Heart right ventricle (tissue), 16 donors: ENCODE measurements around the gene FNDC10. TPM values are rescaled to one million over a fixed set of nuclear protein-coding genes. Genes with fewer than 3 reads are reported as not detected.

Source experiments
- ATAC-seq, 8 donors: fragments of 200-7000 bp; cut with Tn5 transposase; one replicate each; pipeline ENCODE4 v1.9.1; 2020; ENCODE audit warnings: mild to moderate bottlenecking in 8 of 8, moderate library complexity in 8 of 8, moderate number of reproducible peaks in 1 of 8
- DNase-seq, 2 donors: peaks; one replicate each; pipeline ENCODE4 v3.0.0-alpha.2; 2020
- H3K27ac ChIP-seq, 10 donors: fragments of 200-600 bp; sonication (generic) in 2 of 10; one replicate each; pipeline versions ENCODE4 v1.5.0 to v1.8.0; 2020 to 2022; ENCODE audit warnings: mild to moderate bottlenecking in 3 of 10
- H3K27me3 ChIP-seq, 7 donors: fragments of 200-600 bp; one replicate each; pipeline ENCODE4 v1.8.0; 2021 to 2022; ENCODE audit warnings: mild to moderate bottlenecking in 2 of 7
- H3K36me3 ChIP-seq, 9 donors: fragments of 200-600 bp; sonication (generic) in 1 of 9; one replicate each; pipeline versions ENCODE4 v1.5.0 to v1.8.0; 2020 to 2022; ENCODE audit warnings: mild to moderate bottlenecking in 2 of 9
- H3K4me1 ChIP-seq, 9 donors: fragments of 200-600 bp; sonication (generic) in 1 of 9; one replicate each; pipeline versions ENCODE4 v1.5.0 to v1.8.0; 2020 to 2022; ENCODE audit warnings: mild to moderate bottlenecking in 4 of 9
- H3K4me3 ChIP-seq, 10 donors: fragments of 200-600 bp; sonication (generic) in 2 of 10; one replicate each; pipeline versions ENCODE4 v1.5.0 to v1.8.0; 2020 to 2022; ENCODE audit warnings: mild to moderate bottlenecking in 7 of 10, moderate library complexity in 2 of 10
- H3K9me3 ChIP-seq, 11 donors: fragments of 200-600 bp in 10 of 11; sonication (generic) in 2 of 11; one replicate each; pipeline versions ENCODE4 v1.5.0 to v1.8.0; 2013 to 2022; ENCODE audit warnings: mild to moderate bottlenecking in 2 of 11, control low read depth in 1 of 11, moderate library complexity in 1 of 11
- CTCF ChIP-seq, 9 donors: fragments of 200-600 bp; sonication (generic) in 2 of 9; IDR thresholded peaks; one replicate each; pipeline versions ENCODE4 v1.5.0 to v1.8.0; 2021 to 2022; ENCODE audit warnings: antibody characterized with exemption in 9 of 9, mild to moderate bottlenecking in 5 of 9, moderate library complexity in 1 of 9
- WGBS, 2 donors: extraction: QIAGEN DNeasy Blood & Tissue Kit; methylation state at CpG; one replicate each; pipeline ENCODE4 v1.1.7; 2013; ENCODE audit warnings: inconsistent platforms in 1 of 2; 5-methylcytosine and 5-hydroxymethylcytosine counted together
- intact Hi-C, 10 donors: fragments of 100-400 bp; cut with DNase I; formaldehyde crosslinking; loops; one replicate each; pipeline versions ENCODE4 v1.11.1 to v1.14.2; 2022
- polyA plus RNA-seq, 2 donors: library from polyadenylated mRNA; stranded (reverse); fragments of 200-250 nt; gene quantifications; one replicate each; pipeline ENCODE4 v1.2.3, GENCODE V29; 2013
- total RNA-seq, 10 donors: library from RNA; stranded (reverse); fragmentation: NEBNext Ultra II Directional in 3 of 10; extraction: Animal tissue kit (Norgen Biotek cat#: 25700) in 3 of 10; gene quantifications; one replicate each; pipeline versions ENCODE4 v1.2.1 to v1.2.4, GENCODE V29; 2021 to 2023
- donor health status: Arrhythmogenic right ventricular cardiomyopathy.
- donor health status: ischemic (EF 13 %, LVEDD 7.1; RV severe dilation, severe dysfunction).
- donor health status: healthy with polysubstance abuse.
- donor health status: DM: no; HTN: yes; CAD: no.
- donor health status: DM: no; HTN: no; CAD: no.
- donor health status: ischemic (EF 25% LVEDD 6.9; RV normal size, moderate dysfunction).
- donor health status: ischemic (EF 25% LVEDD 5.7; RV mildly dilated, moderate dysfunction).
- donor health status: healthy.
- donor health status: DM: yes; HTN: yes; CAD: no.
- donor health status: Ischemic cardiomyopathy.
- donor health status: ischemic (EF 35%, LVEDD 5.7; RV mildly dilated, moderate dysfunction).
- donor health status: nonischemic (EF 11% LVEDD 7.7; RV severe dilation, severe dysfunction).
- donor health status: DM: yes; HTN: yes; CAD: no.
- donor health status: PGD.
- donor health status: ischemic (EF 29% LVEDD 5.4; RV normal size, mild dysfunction).
- donor health status: nonischemic (EF 23%, LVEDD 6.1; RV moderate dilation, normal function).

Gene FNDC10
- total and polyA plus RNA-seq, 12 donors, result 0.66 to 5.9 (median 2.3) TPM

DNA sequence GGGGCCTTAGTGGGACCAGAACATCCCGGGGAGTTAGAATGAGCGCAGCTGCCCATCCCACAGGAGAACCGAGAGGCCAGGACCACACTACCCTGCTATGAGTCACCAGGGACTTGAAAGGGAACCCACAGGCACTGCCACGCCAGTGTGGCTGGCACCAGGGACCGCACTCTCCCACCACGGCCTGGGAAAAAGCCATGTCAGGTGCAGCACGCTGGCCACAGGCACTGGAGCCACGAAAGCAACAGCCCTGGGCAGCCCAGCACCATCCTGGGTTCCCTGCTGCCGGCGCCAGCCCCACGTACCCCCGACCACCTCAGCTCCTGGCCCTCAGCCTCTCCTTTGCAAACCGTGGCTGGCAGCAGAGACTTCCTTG, 45.4 kb downstream of the FNDC10 start:
- H3K4me3 ChIP-seq, result no peak overlapping the region
- intact Hi-C loops, result no loop called here
- peaks cover 0 to 31% (median 14%) of the 10 kb centered on the region in 9 donors for H3K4me1 ChIP-seq
- peak overlapping the region in 1 of 10 donors; percentile 7 for H3K27ac ChIP-seq
- no peaks in the 10 kb centered on the region for H3K9me3 ChIP-seq
- H3K36me3 ChIP-seq, result peaks cover 0 to 12% (median 0%) of the 10 kb centered on the region in 9 donors
- no peak for DNase-seq
- no peaks in the 10 kb centered on the region for H3K27me3 ChIP-seq
- TF ChIP-seq CTCF (IDR thresholded peaks at IDR 0.05), result no peak
- ATAC-seq, result peak in 2 of 8 donors; percentile 2 to 8
- 79 to 82% methylated on average over 13 of the region's 13 CpGs for WGBS, 2 donors

GRCh38 chr1:1553821-1554494, 46.0 kb downstream of the FNDC10 start:
- 89 to 90% methylated on average over 35 of the region's 35 CpGs for WGBS, 2 donors
- no peak overlapping the region for H3K27ac ChIP-seq
- no peak for ATAC-seq

GRCh38 chr1:1552263-1552639, 47.7 kb downstream of the FNDC10 start:
- Histone ChIP-seq H3K4me1 (peaks cover 0 to 31% (median 14%) of the 10 kb centered on the region in 9 donors), H3K27me3 (no peaks in the 10 kb centered on the region), H3K27ac (no peak overlapping the region), H3K4me3 (no peak overlapping the region), H3K36me3 (peaks cover 0 to 21% (median 0%) of the 10 kb centered on the region in 9 donors), H3K9me3 (no peaks in the 10 kb centered on the region)
- TF ChIP-seq CTCF (IDR thresholded peaks at IDR 0.05), result no peak
- ATAC-seq (no peak), DNase-seq (no peak)
- WGBS, 2 donors, result 87 to 89% methylated on average over 10 of the region's 10 CpGs
- intact Hi-C loops, result no loop called here

More at GRCh38 chr1:1553821-1554494, 46.0 kb downstream of the FNDC10 start:
- no peak overlapping the region for H3K4me3 ChIP-seq
- H3K36me3 ChIP-seq, result peaks cover 0 to 11% (median 0%) of the 10 kb centered on the region in 9 donors
- intact Hi-C loops, result no loop called here
- no peaks in the 10 kb centered on the region for H3K27me3 ChIP-seq
- H3K9me3 ChIP-seq, result no peaks in the 10 kb centered on the region
- TF ChIP-seq CTCF (IDR thresholded peaks at IDR 0.05), result no peak
- DNase-seq, result no peak
- peaks cover 0 to 31% (median 14%) of the 10 kb centered on the region in 9 donors for H3K4me1 ChIP-seq

GRCh38 chr1:1551524-1552262, 48.2 kb downstream of the FNDC10 start:
- Histone ChIP-seq H3K36me3 (peaks cover 0 to 22% (median 0%) of the 10 kb centered on the region in 9 donors), H3K27me3 (no peaks in the 10 kb centered on the region), H3K4me1 (peaks cover 0 to 31% (median 14%) of the 10 kb centered on the region in 9 donors), H3K27ac (peak overlapping the region in 2 of 10 donors; percentile 22 to 46), H3K9me3 (no peaks in the 10 kb centered on the region), H3K4me3 (no peak overlapping the region)
- no peak for TF ChIP-seq CTCF (IDR thresholded peaks at IDR 0.05)
- 90 to 91% methylated on average over 33 of the region's 33 CpGs for WGBS, 2 donors
- intact Hi-C loops, result no loop called here
- ATAC-seq (no peak), DNase-seq (no peak)
